Cerebellar nuclear complex (tissue), 1 donor: ENCODE data around the gene LAMP1.
"Not testable (repeated sequence)": the region's sequence is repeated elsewhere in the genome, so short reads cannot be mapped to it uniquely, and the experiment has no call there.

Source experiments
- DNase-seq, 2 experiments: peaks; one replicate each; lab custom pipeline; 2025; lab: John Stamatoyannopoulos, UW

LAMP1 gene

GRCh38 chr13:113327766-113328471, 30.9 kb downstream of the LAMP1 start:
- DNase-seq, result no peak

- DNase-seq, result no peak
Measured at GRCh38 chr13:113328851-113329250, 31.8 kb downstream of the LAMP1 start.

GRCh38 chr13:113329656-113330312, 32.7 kb downstream of the LAMP1 start:
- DNase-seq, result no peak

GRCh38 chr13:113332615-113333014, 35.6 kb downstream of the LAMP1 start:
- no peak for DNase-seq

GRCh38 chr13:113333076-113333475, 36.0 kb downstream of the LAMP1 start:
- no peak for DNase-seq

- DNase-seq, result no peak
Measured at GRCh38 chr13:113337556-113337955, 40.5 kb downstream of the LAMP1 start.

- no peak for DNase-seq
Measured at GRCh38 chr13:113337976-113338375, 40.9 kb downstream of the LAMP1 start.

GRCh38 chr13:113338451-113338850, 41.4 kb downstream of the LAMP1 start:
- DNase-seq, result no peak

GRCh38 chr13:113342820-113343691, 46.0 kb downstream of the LAMP1 start:
- no peak for DNase-seq

GRCh38 chr13:113343692-113343968, 46.6 kb downstream of the LAMP1 start:
- DNase-seq, result no peak

GRCh38 chr13:113345486-113345885, 48.4 kb downstream of the LAMP1 start:
- DNase-seq, result no peak

GRCh38 chr13:113347736-113348225, 50.7 kb downstream of the LAMP1 start:
- DNase-seq, result not testable (repeated sequence)

- DNase-seq, result no peak
Measured at GRCh38 chr13:113348591-113348990, 51.6 kb downstream of the LAMP1 start.

GRCh38 chr13:113349050-113349449, 52.0 kb downstream of the LAMP1 start:
- no peak for DNase-seq

- no peak for DNase-seq
Measured at GRCh38 chr13:113349491-113349890, 52.5 kb downstream of the LAMP1 start.

- no peak for DNase-seq
Measured at GRCh38 chr13:113350065-113350937, 53.3 kb downstream of the LAMP1 start.

- no peak for DNase-seq
Measured at GRCh38 chr13:113350938-113351335, 53.9 kb downstream of the LAMP1 start.

- DNase-seq, result no peak
Measured at GRCh38 chr13:113351514-113352026, 54.5 kb downstream of the LAMP1 start.

GRCh38 chr13:113353254-113353653, 56.2 kb downstream of the LAMP1 start:
- no peak for DNase-seq

GRCh38 chr13:113354831-113355610, 58.0 kb downstream of the LAMP1 start:
- DNase-seq, result no peak

GRCh38 chr13:113355621-113356020, 58.6 kb downstream of the LAMP1 start:
- DNase-seq, result no peak
